Stimulated activated CD4-positive, alpha-beta T cell treated with anti-CD3 and anti-CD28 coated beads, Interleukin-12 subunit alpha, Interleukin-12 subunit beta, amount 100 ng/mL, for 4 hours (primary cell): ENCODE results near the gene PRRC2C.
"Not testable (repeated sequence)": the region's sequence is repeated elsewhere in the genome, so short reads cannot be mapped to it uniquely, and the experiment has no call there.

Source experiments
- DNase-seq: peaks from one replicate; pipeline ENCODE4 v3.0.0-alpha.2; 2020

The PRRC2C gene

GRCh38 chr1:171501305-171502024, 16.1 kb downstream of the PRRC2C start:
- no peak for DNase-seq

- no peak for DNase-seq
These were observed 21.4 kb downstream of the PRRC2C start for GRCh38 chr1:171506525-171507304.

DNA sequence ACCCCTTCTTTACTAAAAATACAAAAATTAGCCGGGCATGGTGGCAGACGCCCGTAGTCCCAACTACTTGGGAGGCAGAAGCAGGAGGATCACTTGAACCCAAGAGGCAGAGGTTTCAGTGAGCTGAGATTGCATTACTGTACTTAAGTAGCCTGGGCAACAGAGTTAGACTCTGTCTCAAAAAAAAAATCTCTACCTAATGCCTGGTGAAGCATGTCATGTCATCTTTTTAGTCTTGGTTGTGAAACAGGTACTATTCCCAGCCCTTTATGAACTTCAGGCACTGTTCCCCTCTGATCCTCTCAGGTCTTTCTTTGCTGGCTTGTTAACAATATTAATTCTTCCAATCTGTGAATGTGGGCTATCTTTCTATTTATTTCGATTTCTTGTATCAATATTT, 22.1 kb downstream of the PRRC2C start:
- DNase-seq = no peak

GRCh38 chr1:171509191-171509590, 23.9 kb downstream of the PRRC2C start:
- no peak for DNase-seq

- DNase-seq = no peak
These were observed 28.4 kb downstream of the PRRC2C start for GRCh38 chr1:171513743-171514142.

DNA sequence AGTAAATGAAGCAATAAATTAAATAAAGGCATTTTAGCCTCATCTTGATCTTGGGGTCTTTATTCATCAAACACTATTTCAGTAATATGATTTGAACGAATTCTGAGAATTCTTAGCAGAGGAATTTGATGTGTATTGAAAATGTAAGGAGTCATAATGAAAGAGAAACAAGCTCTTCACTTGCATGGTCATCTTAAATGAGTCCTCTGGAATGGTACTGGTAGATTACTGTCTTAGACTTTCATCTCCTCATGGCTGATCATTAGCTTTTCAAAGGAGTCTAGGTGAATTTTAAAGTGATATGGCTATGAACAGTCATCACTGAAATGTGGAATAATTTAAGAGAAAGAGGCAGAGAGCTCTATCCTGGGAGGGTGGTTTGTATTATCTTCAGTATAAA, 30.0 kb downstream of the PRRC2C start:
- no peak for DNase-seq

- no peak for DNase-seq
These were observed 30.4 kb downstream of the PRRC2C start for GRCh38 chr1:171515741-171516140.

- no peak for DNase-seq
These were observed 36.2 kb downstream of the PRRC2C start for GRCh38 chr1:171521567-171521966.

DNA sequence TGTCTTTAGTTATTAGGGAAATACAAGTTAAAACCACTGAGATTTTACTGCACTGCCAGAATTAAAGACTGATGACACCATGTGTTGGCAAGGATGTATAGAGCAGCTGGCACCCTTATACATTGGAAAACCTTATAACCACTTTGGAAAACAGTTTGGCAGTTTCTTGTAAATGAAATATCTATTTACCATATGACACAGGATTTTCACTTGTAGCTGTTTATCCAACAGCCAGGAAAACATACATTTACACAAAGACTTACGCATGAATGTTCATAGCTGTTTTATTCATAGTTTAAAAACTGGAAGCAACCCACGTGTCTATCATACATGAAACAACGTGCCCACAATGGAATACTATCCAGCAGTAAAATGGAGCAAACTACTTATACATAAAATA, 45.3 kb downstream of the PRRC2C start:
- DNase-seq = no peak

DNA sequence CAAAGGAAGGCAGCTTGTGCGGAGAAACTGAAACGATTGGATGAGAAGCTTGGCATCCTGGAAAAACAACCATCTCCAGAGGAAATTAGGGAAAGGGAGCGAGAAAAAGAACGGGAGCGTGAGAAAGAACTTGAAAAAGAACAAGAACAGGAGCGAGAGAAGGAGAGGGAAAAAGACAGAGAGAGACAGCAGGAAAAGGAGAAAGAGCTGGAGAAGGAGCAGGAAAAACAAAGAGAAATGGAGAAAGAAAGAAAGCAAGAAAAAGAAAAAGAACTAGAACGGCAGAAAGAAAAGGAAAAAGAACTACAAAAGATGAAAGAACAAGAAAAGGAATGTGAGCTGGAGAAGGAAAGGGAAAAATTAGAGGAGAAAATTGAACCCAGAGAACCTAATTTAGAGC, 47.2 kb downstream of the PRRC2C start:
- DNase-seq = no peak

- DNase-seq = no peak
These were observed 60.2 kb downstream of the PRRC2C start for GRCh38 chr1:171545523-171545922.

DNA sequence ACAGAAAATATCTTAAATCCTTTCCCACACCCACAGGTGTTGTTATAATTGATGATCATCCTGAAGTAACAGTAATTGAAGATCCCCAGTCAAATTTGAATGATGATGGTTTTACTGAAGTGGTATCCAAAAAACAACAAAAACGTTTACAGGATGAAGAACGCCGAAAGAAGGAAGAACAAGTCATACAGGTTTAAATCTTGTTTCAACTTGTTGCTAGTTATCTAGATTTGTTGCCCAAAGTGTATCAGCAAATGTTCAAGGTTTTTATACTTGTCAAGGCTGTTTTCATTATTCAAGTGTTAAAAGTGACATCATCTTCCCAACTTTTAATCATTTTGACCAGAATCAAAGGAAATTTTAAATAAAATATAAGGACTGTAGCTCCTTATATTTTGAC, 64.7 kb downstream of the PRRC2C start:
- DNase-seq = no peak

DNA sequence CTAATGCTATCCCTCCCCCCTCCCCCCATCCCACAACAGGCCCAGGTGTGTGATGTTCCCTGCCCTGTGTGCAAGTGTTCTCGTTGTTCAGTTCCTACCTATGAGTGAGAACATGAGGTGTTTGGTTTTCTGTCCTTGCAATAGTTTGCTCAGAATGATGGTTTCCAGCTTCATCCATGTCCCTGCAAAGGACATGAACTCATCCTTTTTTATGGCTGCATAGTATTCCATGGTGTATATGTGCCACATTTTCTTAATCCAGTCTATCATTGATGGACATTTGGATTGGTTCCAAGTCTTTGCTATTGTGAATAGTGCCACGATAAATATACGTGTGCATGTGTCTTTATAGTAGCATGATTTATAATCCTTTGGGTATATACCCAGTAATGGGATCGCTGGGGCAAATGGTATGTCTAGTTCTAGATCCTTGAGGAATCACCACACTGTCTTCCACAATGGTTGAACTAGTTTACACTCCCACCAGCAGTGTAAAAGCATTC, 65.3 kb downstream of the PRRC2C start:
- DNase-seq = not testable (repeated sequence)

- DNase-seq = not testable (repeated sequence)
These were observed 68.6 kb downstream of the PRRC2C start for GRCh38 chr1:171553960-171554359.

DNA sequence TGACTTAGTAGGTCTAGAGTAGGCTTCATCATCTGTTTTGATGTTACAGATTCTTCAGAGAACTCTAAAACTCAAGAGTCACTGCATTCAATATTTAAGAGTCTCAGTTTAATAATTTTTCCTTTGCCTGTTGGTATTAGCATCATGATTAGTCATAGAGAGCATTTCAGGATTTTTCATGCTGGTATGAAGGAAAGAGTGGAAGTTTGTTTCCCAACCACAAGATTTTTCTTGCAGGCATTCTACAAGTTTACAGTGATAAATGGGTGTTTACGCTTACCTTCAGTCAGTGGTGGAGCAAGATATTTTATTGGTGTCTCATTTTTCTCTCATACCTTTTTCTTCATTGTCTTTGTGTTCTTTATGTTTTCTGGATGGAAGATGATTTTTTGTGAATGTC, 78.3 kb downstream of the PRRC2C start:
- DNase-seq = no peak

DNA sequence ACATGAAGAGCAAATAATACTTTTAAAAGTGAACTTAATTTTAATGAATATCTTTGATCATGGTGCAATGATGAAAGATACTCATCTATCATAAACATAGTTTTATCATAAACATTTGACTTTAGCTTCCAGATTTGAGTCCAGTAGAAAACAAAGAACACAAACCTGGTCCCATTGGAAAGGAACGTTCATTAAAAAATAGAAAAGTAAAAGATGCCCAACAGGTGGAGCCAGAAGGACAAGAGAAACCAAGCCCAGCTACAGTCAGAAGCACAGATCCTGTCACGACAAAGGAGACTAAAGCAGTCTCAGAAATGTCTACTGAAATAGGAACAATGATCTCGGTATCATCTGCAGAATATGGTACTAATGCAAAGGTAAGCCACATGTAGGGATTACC, 81.1 kb downstream of the PRRC2C start:
- no peak for DNase-seq

- no peak for DNase-seq
These were observed 85.0 kb downstream of the PRRC2C start for GRCh38 chr1:171570295-171570694.

- DNase-seq = no peak
These were observed 90.8 kb downstream of the PRRC2C start for GRCh38 chr1:171576144-171576543.

GRCh38 chr1:171581226-171581625, 95.9 kb downstream of the PRRC2C start:
- DNase-seq = no peak

DNA sequence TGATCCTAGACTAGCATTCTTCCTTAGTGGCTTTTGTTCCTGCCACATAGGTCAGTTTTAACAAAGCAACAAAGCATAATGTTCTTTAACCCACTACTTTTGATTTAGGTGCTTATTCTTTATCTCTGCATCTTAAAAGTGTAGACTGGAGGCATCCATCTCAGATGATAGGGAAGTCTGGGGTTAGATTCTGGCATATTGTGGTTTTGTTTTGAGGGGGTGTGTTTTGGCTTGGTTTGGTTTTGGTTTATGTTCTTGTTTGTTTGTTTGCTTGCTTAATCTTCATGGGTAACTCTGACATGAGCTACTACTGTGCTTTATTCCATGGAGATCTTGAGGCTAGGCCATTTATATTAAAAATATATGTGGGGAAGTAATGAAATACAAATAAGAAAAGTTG, 96.4 kb downstream of the PRRC2C start:
- DNase-seq = no peak

DNA sequence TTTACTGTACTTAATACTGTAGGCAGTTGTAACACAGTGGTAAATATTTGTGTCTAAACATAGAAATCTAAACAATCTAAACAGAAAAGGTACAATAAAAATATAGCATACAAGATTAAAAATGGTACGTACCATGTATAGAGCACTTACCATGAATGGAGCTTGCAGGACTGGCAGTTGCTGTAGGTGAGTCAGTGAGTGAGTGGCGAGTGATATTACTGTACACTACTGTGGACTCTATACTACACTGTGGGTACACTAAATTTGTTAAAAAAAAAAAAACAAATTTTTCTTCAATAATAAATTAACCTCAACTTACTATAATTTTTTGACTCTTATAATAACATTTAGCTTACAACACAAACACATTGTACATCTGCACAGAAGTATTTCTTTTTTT, 97.3 kb downstream of the PRRC2C start:
- no peak for DNase-seq

DNA sequence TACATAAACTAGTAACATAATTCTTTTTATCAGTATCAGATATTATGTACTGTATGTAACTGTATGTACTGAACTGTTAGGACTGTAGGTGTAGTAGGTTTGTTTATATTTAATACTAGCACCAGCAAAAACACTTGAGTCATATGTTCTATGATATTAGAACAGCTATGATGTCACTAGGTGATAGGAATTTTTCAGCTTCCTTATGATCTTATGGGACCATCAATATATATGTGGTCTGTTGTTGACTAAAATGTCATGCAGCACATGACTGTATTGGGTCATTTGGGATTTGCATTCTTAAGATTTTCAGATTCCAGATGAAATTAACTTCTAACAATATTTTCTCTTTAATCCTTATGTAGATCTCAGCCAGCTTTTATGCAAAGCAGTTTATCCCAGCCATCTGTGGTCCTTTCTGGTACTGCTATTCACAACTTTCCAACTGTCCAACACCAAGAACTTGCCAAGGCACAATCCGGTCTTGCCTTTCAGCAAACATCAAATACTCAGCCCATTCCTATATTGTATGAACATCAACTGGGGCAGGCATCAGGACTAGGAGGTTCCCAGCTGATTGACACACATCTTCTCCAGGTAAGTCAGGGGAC, 98.4 kb downstream of the PRRC2C start:
- no peak for DNase-seq

DNA sequence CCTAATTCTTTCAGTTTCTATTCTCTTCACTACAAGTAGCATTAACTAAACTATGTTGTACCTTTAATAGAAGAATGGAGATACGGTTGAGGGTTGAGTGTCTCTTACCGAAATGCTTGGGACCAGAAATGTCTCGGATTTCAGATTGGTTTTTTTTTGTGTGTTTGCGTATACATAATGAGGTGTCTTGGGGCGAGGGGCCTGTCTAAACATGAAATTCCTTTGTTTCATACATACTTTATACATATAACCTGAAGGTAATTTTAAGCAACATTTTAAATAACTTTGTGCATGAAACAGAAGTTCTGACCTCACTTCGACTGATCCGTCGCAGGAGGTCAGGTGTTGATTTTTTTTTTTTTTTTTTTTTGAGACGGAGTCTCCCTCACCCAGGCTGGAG, 100.4 kb downstream of the PRRC2C start:
- DNase-seq = no peak

GRCh38 chr1:171588230-171588629, 102.9 kb downstream of the PRRC2C start:
- no peak for DNase-seq
